ENCODE results near the gene STAT5B.

DNA sequence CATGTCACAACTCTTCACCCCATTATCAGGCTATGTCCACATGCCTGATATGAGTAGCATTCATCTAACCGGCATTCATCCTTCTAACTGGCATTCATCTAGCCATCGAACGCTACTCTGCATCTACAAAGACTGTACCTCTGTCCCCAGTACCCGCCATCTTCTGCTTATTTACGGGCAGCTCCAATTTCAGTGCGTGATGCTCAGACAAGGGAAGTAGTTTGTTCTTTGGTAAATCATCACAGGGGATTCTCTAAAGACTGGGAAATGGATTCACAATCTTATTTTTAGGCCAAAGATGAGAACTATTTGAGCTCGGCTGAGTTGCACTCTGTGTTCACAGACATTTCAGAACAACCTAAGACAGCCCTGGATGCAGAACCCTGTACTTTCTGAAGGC lies 39.4 kb downstream of the STAT5B start:
- TF ChIP-seq POLR2AphosphoS5 (IDR thresholded peaks at IDR 0.05) (no peak), POLR2A (IDR thresholded peaks at IDR 0.05) (no peak), CTCF (IDR thresholded peaks at IDR 0.05 in 8 of 11, conservative IDR thresholded peaks at IDR 0.05 in 3 of 11) (no peak)
